Ovary (tissue), 9 donors: ENCODE data around the gene RAB13. TPM values are rescaled to one million over a fixed set of nuclear protein-coding genes. Genes with fewer than 3 reads are reported as not detected.

Experiments
- DNase-seq, 5 donors: peaks; one replicate each; pipeline ENCODE4 v3.0.0-alpha.2; 2019 to 2020
- H3K27ac ChIP-seq, 2 donors: fragments of 200-600 bp; one replicate each; pipeline versions ENCODE4 v1.5.1 to v1.8.0; 2019 to 2022
- H3K27me3 ChIP-seq: fragments of 200-600 bp; one replicate; pipeline ENCODE4 v1.8.0; 2022
- H3K36me3 ChIP-seq: fragments of 200-600 bp; sonication (generic); one replicate; pipeline ENCODE4 v1.5.1; 2019
- H3K4me1 ChIP-seq: one replicate; pipeline ENCODE4 v1.8.1; 2013; ENCODE audit warnings: mild to moderate bottlenecking, moderate library complexity; ENCODE audit not compliant: insufficient read depth
- H3K4me3 ChIP-seq: fragments of 200-600 bp; sonication (generic); one replicate; pipeline ENCODE4 v1.5.1; 2017
- H3K9me3 ChIP-seq, 2 donors: fragments of 200-600 bp in 1 of 2; sonication (generic) in 1 of 2; one replicate each; pipeline versions ENCODE4 v1.5.1 to v1.8.1; 2013 to 2019; ENCODE audit warnings: mild to moderate bottlenecking in 1 of 2, moderate library complexity in 1 of 2
- CTCF ChIP-seq, 3 donors: fragments of 450-650 bp in 2 of 3; fragments of 200-600 bp in 1 of 3; IDR thresholded peaks; one replicate each; pipeline versions ENCODE4 v1.5.1 to v1.8.0; 2016 to 2022; ENCODE audit warnings: antibody characterized with exemption in 3 of 3, mild to moderate bottlenecking in 1 of 3
- EP300 ChIP-seq: sonication (generic); formaldehyde crosslinking; IDR thresholded peaks from one replicate; pipeline ENCODE4 v1.6.1; 2017; ENCODE audit warnings: antibody characterized with exemption
- POLR2A ChIP-seq: fragments of 450-650 bp; IDR thresholded peaks from one replicate; pipeline ENCODE4 v1.6.1; 2017; ENCODE audit warnings: antibody characterized with exemption, mild to moderate bottlenecking, moderate library complexity
- WGBS, 3 donors: extraction: QIAGEN DNeasy Blood & Tissue Kit in 1 of 3; methylation state at CpG; one replicate each; pipeline versions ENCODE4 v1.1.5 to v1.1.7; 2013 to 2017; 5-methylcytosine and 5-hydroxymethylcytosine counted together
- intact Hi-C, 4 donors: fragments of 100-400 bp; cut with DNase I; formaldehyde crosslinking; loops; one replicate each; pipeline versions ENCODE4 v1.11.0 to v1.15.1; 2022 to 2023
- polyA plus RNA-seq, 2 donors: library from polyadenylated mRNA; stranded (reverse); fragments of 200-250 nt in 1 of 2; fragments of 350-450 nt in 1 of 2; fragmentation: Illumina TruSeq in 1 of 2; extraction: RNeasy Lipid Tissue Mini Kit (QIAGEN cat#74804) in 1 of 2; gene quantifications; one replicate each; pipeline ENCODE4 v1.2.3, GENCODE V29; 2013 to 2014
- total RNA-seq, 7 donors: library from RNA; depleted of rRNA in 2 of 7; stranded (reverse); fragments of >200 nt in 2 of 7; fragmentation: NEBNext Ultra II Directional in 3 of 7; extraction: Animal tissue kit (Norgen Biotek cat#: 25700) in 3 of 7; gene quantifications; one replicate each; pipeline versions ENCODE4 v1.1.0 to v1.2.4, GENCODE V29; 2016 to 2023
- donor health status: DM: no; HTN: no; CAD: no; lungs with moderate emphysema.
- donor health status: DM: no; HTN: no; CAD: no.
- donor health status: Bipolar disorder and iron deficiency.
- donor health status: DM: yes; HTN: yes; CAD: no.
- donor health status: DM: no; HTN: no; CAD: no.
- donor health status: DM: yes; HTN: yes; CAD: no.

The RAB13 gene
- total and polyA plus RNA-seq, 9 donors: 31.4 to 190 (median 115) TPM

DNA sequence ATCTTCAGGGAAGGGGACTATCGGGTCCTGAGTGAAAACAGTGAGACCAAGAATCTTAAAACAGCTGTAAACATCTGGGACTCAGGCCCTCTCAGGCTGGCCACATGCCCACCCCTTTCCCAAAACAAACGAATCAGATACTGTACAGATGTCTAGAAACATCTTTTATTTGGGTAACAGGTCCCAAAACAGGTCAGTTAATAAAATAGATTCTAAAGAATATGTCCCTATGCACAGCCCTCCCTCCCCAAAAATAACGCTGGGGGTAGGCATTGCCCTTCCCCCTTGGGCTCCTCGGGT lies 27.2 kb downstream of the RAB13 start:
- 0 to 2% (median 2%) methylated on average over 4 of the region's 4 CpGs for WGBS, 3 donors
- Histone ChIP-seq H3K9me3 (no peaks in the 10 kb centered on the region), H3K27me3 (no peaks in the 10 kb centered on the region), H3K4me1 (peaks cover 31% of the 10 kb centered on the region), H3K27ac (peak overlapping the region; percentile 14 to 71), H3K4me3 (peak overlapping the region; percentile 24), H3K36me3 (no peaks in the 10 kb centered on the region)
- TF ChIP-seq CTCF (IDR thresholded peaks at IDR 0.05) (no peak), EP300 (no peak), POLR2A (no peak)
- intact Hi-C loops: loop anchor here in 1 of 4 donors (10.0 kb wide), 1 partner anchor 164 kb away; no protein-coding TSS in a partner anchor
- DNase-seq: peak; percentile 59 to 75 (median 71)

DNA sequence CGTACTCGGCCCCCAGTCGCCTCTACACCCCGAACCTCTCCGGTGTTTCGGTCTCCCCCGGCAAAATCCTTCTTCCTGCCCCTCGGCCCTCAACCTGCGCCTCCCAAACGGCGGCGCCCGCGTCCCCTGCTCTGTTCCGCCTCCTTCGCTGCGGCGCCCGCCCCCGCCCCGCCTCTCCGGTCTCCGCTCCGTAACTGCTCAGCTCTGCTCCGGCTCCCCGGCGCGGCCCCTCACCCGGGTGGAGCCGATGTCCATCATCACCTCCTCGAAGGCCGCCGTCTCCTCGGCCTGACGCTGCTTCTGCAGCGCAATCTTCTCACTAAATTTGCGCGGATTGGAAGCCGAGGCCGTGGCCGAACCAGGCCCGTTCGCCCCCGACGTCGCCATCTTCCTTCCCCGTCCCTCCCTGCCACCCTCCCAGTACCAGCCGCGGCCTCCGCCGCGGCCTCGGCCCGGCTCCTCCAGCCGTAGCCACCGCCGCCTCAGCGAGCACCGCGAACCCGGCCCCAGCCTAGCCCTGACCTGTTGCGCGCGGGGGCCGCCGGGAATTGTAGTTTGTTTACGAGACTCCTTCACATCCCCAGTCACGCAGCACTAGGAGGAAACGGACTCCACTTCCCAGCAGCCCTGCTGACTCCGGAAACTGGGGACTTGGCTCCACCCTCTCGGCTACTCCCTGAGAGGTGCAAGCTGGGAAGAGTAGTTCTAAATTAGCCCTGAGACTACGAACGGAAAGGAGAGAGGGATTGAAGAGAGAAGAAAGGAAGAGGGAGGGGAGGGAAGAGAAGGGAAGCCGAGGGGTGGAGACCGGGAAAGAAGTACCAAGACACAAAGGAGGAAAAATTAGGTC lies 27.8 kb downstream of the RAB13 start, which contains the start of gene CRTC2:
TSS of gene CRTC2 (minus strand) at position 502 of the 850 bp plus-strand sequence. CDS start at position 387, 115 bp downstream.
- Histone ChIP-seq H3K9me3 (no peaks in the 10 kb centered on the region), H3K4me1 (peaks cover 31% of the 10 kb centered on the region), H3K4me3 (peak within 1 kb of the TSS; percentile 72), H3K27me3 (no peaks in the 10 kb centered on the region), H3K36me3 (no peaks in the 10 kb centered on the region), H3K27ac (peak within 1 kb of the TSS; percentile 71 to 79)
- peak; percentile 98 to 99 (median 99) for DNase-seq
- intact Hi-C loops: loop anchor here in 1 of 4 donors (10.0 kb wide), 1 partner anchor 164 kb away; no protein-coding TSS in a partner anchor
- no peak for TF ChIP-seq EP300
- TF ChIP-seq POLR2A: peak; percentile 60
- TF ChIP-seq CTCF (IDR thresholded peaks at IDR 0.05): peak in 1 of 3 donors; percentile 11
- WGBS, 3 donors: 0 to 1% (median 0%) methylated on average over 72 to 74 of the region's 75 CpGs

DNA sequence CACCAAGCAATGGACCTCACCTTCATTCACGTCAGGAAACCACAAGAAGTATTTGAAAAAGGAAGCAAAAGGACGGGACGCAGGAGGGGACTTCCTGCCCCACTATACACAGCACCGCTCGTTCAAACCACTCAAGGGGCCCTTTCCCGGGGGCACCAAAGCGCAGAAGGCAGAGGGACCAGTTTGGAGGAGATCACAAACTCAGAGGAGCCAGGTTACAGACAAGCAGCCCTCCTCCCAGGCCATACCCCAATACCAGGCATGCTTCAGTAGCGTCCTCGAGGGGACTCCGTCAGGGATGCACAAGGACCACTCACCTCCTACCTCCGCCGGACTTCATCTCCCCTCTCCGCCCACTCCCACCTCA lies 28.4 kb downstream of the RAB13 start:
- H3K9me3 ChIP-seq: no peaks in the 10 kb centered on the region
- no peak for DNase-seq
- H3K36me3 ChIP-seq: no peaks in the 10 kb centered on the region
- peaks cover 31% of the 10 kb centered on the region for H3K4me1 ChIP-seq
- WGBS, 3 donors: 0% methylated on average over 13 of the region's 13 CpGs
- H3K27me3 ChIP-seq: no peaks in the 10 kb centered on the region
- peak overlapping the region in 1 of 2 donors; percentile 71 for H3K27ac ChIP-seq
- no peak for TF ChIP-seq POLR2A
- TF ChIP-seq CTCF (IDR thresholded peaks at IDR 0.05): no peak
- no peak for TF ChIP-seq EP300
- intact Hi-C loops: loop anchor here in 1 of 4 donors (10.0 kb wide), 1 partner anchor 163 kb away; no protein-coding TSS in a partner anchor
- peak overlapping the region; percentile 72 for H3K4me3 ChIP-seq

- intact Hi-C loops: loop anchor here in 1 of 4 donors (10.0 kb wide), 1 partner anchor 162 kb away; no protein-coding TSS in a partner anchor
- peak overlapping the region; percentile 72 for H3K4me3 ChIP-seq
- DNase-seq: no peak
- 17 to 35% (median 27%) methylated on average over 6 of the region's 6 CpGs for WGBS, 3 donors
- no peak for TF ChIP-seq POLR2A
- H3K4me1 ChIP-seq: peaks cover 25% of the 10 kb centered on the region
- H3K27ac ChIP-seq: no peak overlapping the region
- H3K9me3 ChIP-seq: no peaks in the 10 kb centered on the region
- no peaks in the 10 kb centered on the region for H3K27me3 ChIP-seq
- H3K36me3 ChIP-seq: no peaks in the 10 kb centered on the region
Measured at GRCh38 chr1:153956997-153957715, 29.0 kb downstream of the RAB13 start.
